HepG2 (cell line): ENCODE results near the gene EEFSEC. TPM values are rescaled to one million over a fixed set of nuclear protein-coding genes. Genes with fewer than 3 reads are reported as not detected.
A peak's percentile ranks its signal among the peaks of the same experiment; 100 is the strongest.

Source experiments
- ATAC-seq: fragments of 200-7000 bp; cut with Tn5 transposase; 3 replicates; pipeline ENCODE4 v1.9.1; 2020; ENCODE audit warnings: mild to moderate bottlenecking, moderate library complexity
- BruUV-seq: library from RNA; stranded (reverse); fragments of 400-500 nt; replicated peaks from 2 replicates; lab custom pipeline; 2021; lab: Mats Ljungman, UMichigan
- CTCF ChIA-PET: fragments of 300-600 bp; formaldehyde crosslinking; extraction: SDS; loops from one replicate; lab custom pipeline; 2021; ENCODE audit warnings: low total read pairs, inconsistent platforms, low intra/inter-chr PET ratio; lab: Yijun Ruan, JAX
- POLR2A ChIA-PET: fragments of 350-600 bp; sonication (Branson Sonifier 250); formaldehyde crosslinking; loops from one replicate; lab custom pipeline; 2020; ENCODE audit warnings: antibody characterized with exemption, inconsistent platforms; lab: Yijun Ruan, JAX
- DNase-seq: peaks from one replicate; pipeline ENCODE4 v3.0.0-alpha.2; 2015; ENCODE audit warnings: low spot score
- FAIRE-seq: peaks from 3 replicates; lab custom pipeline; 2011; peaks lifted over from hg19 to GRCh38; lab: Jason Lieb, UNC
- H2AFZ ChIP-seq: one replicate; pipeline ENCODE4 v1.6.1; 2011; ENCODE audit warnings: low read length, inconsistent platforms
- H3K27ac ChIP-seq: fragments of 300-600 bp; 3 replicates; pipeline ENCODE4 v1.8.0; 2011; ENCODE audit warnings: mixed run types, mild to moderate bottlenecking, mixed read lengths, low read length, inconsistent platforms; ENCODE audit not compliant: insufficient read depth; ENCODE audit errors: extremely low read length
- H3K27me3 ChIP-seq, 2 experiments: fragments of 200-600 bp in 1 of 2; 2 replicates in 1 of 2; 3 replicates in 1 of 2; pipeline versions ENCODE4 v1.6.0 to v1.8.0; 2011; ENCODE audit warnings: low read length in 2 of 2, mild to moderate bottlenecking in 2 of 2, moderate library complexity in 2 of 2, inconsistent platforms in 1 of 2; ENCODE audit not compliant: insufficient read depth in 2 of 2, control insufficient read depth in 1 of 2
- H3K36me3 ChIP-seq, 2 experiments: fragments of 200-600 bp in 1 of 2; replicated peaks in 1 of 2; 2 replicates in 1 of 2; 3 replicates in 1 of 2; pipeline versions ENCODE4 v1.5.1 to v1.8.0; 2011; ENCODE audit warnings: low read length in 2 of 2, inconsistent platforms in 1 of 2; ENCODE audit not compliant: insufficient read depth in 2 of 2, control insufficient read depth in 1 of 2
- H3K4me1 ChIP-seq: 2 replicates; pipeline ENCODE4 v1.5.1; 2012; ENCODE audit warnings: low read length, inconsistent platforms; ENCODE audit not compliant: insufficient read depth
- H3K4me2 ChIP-seq: 2 replicates; pipeline ENCODE4 v1.6.0; 2011; ENCODE audit warnings: low read depth, low read length, inconsistent platforms
- H3K4me3 ChIP-seq, 3 experiments: fragments of 200-600 bp in 1 of 3; sonication (generic), shearing (Covaris generic) in 1 of 3; replicated peaks in 1 of 3; 2 replicates each; pipeline ENCODE4 v1.5.1; 2011 to 2016; ENCODE audit warnings: low read length in 3 of 3, inconsistent platforms in 2 of 3, low read depth in 2 of 3, mild to moderate bottlenecking in 2 of 3, control low read depth in 1 of 3, mixed read lengths in 1 of 3; ENCODE audit not compliant: insufficient read depth in 1 of 3
- H3K79me2 ChIP-seq: one replicate; pipeline ENCODE4 v1.6.1; 2011; ENCODE audit warnings: low read length, inconsistent platforms; ENCODE audit not compliant: insufficient read depth
- H3K9ac ChIP-seq: 2 replicates; pipeline ENCODE4 v1.6.0; 2011; ENCODE audit warnings: mild to moderate bottlenecking, low read depth, low read length, inconsistent platforms; ENCODE audit not compliant: insufficient read depth
- H3K9me3 ChIP-seq: 2 replicates; pipeline ENCODE4 v1.5.1; 2012; ENCODE audit warnings: mild to moderate bottlenecking, low read length
- H4K20me1 ChIP-seq: 2 replicates; pipeline ENCODE4 v1.6.0; 2011; ENCODE audit warnings: inconsistent platforms, mild to moderate bottlenecking, low read length, moderate library complexity; ENCODE audit not compliant: insufficient read depth
- CBX1 ChIP-seq: IDR thresholded peaks from one replicate; pipeline ENCODE4 v1.6.1; 2016; ENCODE audit warnings: antibody characterized with exemption, low read depth
- NFYC ChIP-seq: IDR thresholded peaks from 2 replicates; pipeline ENCODE4 v1.6.1; 2016; ENCODE audit warnings: missing genetic modification reagents, missing compliant biosample characterization
- USF2 ChIP-seq, 2 experiments: sonication (generic) in 1 of 2; formaldehyde crosslinking in 1 of 2; IDR thresholded peaks; 2 replicates each; pipeline versions ENCODE4 v1.5.1 to v1.6.1; 2011 to 2020; ENCODE audit warnings: borderline replicate concordance in 1 of 2, low read depth in 1 of 2, low read length in 1 of 2, mild to moderate bottlenecking in 1 of 2, missing genetic modification reagents in 1 of 2, moderate library complexity in 1 of 2
- ZBTB25 ChIP-seq: IDR thresholded peaks from 2 replicates; pipeline ENCODE4 v1.6.1; 2018; ENCODE audit warnings: missing genetic modification reagents
- ZNF263 ChIP-seq: sonication (generic); formaldehyde crosslinking; IDR thresholded peaks from 2 replicates; pipeline ENCODE4 v1.4.0; 2020; ENCODE audit warnings: missing genetic modification reagents
- ZNF281 ChIP-seq: sonication (generic); formaldehyde crosslinking; IDR thresholded peaks from 2 replicates; pipeline ENCODE4 v1.4.0; 2020; ENCODE audit warnings: missing genetic modification reagents, borderline replicate concordance
- ZNF350 ChIP-seq: sonication (generic); formaldehyde crosslinking; IDR thresholded peaks from 2 replicates; pipeline ENCODE4 v1.4.0; 2020; ENCODE audit warnings: mild to moderate bottlenecking, low read depth, missing genetic modification reagents, borderline replicate concordance
- ZNF484 ChIP-seq: sonication (generic); formaldehyde crosslinking; IDR thresholded peaks from 2 replicates; pipeline ENCODE4 v1.5.1; 2020; ENCODE audit warnings: mild to moderate bottlenecking, low read depth, missing genetic modification reagents, borderline replicate concordance
- ZNF513 ChIP-seq: sonication (generic); formaldehyde crosslinking; conservative IDR thresholded peaks from 2 replicates; pipeline ENCODE4 v1.5.0; 2020; ENCODE audit warnings: missing genetic modification reagents
- WGBS: methylation state at CpG from one replicate; pipeline ENCODE4 v1.1.6; 2017; ENCODE audit warnings: low lambda C conversion rate; 5-methylcytosine and 5-hydroxymethylcytosine counted together
- in situ Hi-C: cut with HindIII; loops from 2 replicates; pipeline ENCODE4 v1.10.0; 2017; ENCODE audit warnings: low pct_unique_long_range_greater_than_20kb; ENCODE audit not compliant: extremely low pct_ligation_motif_present
- intact Hi-C: fragments of 100-400 bp; cut with micrococcal nuclease; formaldehyde crosslinking; loops from one replicate; pipeline ENCODE4 v1.10.0; 2022; ENCODE audit not compliant: unreplicated experiment
- polyA plus RNA-seq, 8 experiments: library from polyadenylated mRNA; depleted of rRNA in 3 of 8; stranded (reverse) in 7 of 8; unstranded in 1 of 8; fragments of >200 nt; fragmentation: Illumina TruSeq in 4 of 8; extraction: Trizol in 4 of 8; gene quantifications; 2 replicates each; pipeline versions ENCODE4 v1.2.1 to v1.2.3, GENCODE V29; 2011 to 2016; ENCODE audit warnings: low read depth in 4 of 8, missing spikeins in 1 of 8, mixed read lengths in 1 of 8; ENCODE audit not compliant: insufficient read depth in 1 of 8
- total RNA-seq, 5 experiments: library from RNA; depleted of rRNA; stranded (reverse); fragments of >200 nt; fragmentation: Illumina TruSeq; extraction: Trizol; gene quantifications; 2 replicates each; pipeline ENCODE4 v1.2.3, GENCODE V29; 2016; ENCODE audit warnings: low read depth in 1 of 5

EEFSEC gene
- total and polyA plus RNA-seq, 2 of the 13 experiments (the other 11 are each of a cell fraction or from before 2014, with no cell fraction given), result 6.4 to 24.2 TPM

- no peak overlapping the region for H3K4me3 ChIP-seq
- peaks cover 22% of the 10 kb centered on the region; the same call in 1 of the 2 replicates for H3K4me1 ChIP-seq
- no TSS peak for BruUV-seq
- no peaks in the 10 kb centered on the region for H3K36me3 ChIP-seq
- ATAC-seq, result no peak
- intact Hi-C loops, result no loop called here
- H4K20me1 ChIP-seq, result no peaks in the 10 kb centered on the region
- no peak overlapping the region for H3K9ac ChIP-seq
- DNase-seq, result no peak
- no peak overlapping the region for H2AFZ ChIP-seq
- in situ Hi-C loops, result no loop called here
- TF ChIP-seq ZNF263 (peak; percentile 50; the same call in 1 of the 2 replicates), ZNF281 (CRISPR knock-in tag) (no peak)
- TF ChIP-seq, all 625 proteins: peak for 1
- no peaks in the 10 kb centered on the region for H3K9me3 ChIP-seq
- no peak overlapping the region for H3K27ac ChIP-seq
- no peaks in the 10 kb centered on the region for H3K79me2 ChIP-seq
- ChIA-PET CTCF (no interaction called here), POLR2A (no interaction called here)
- peaks cover 18 to 65% of the 10 kb centered on the region in 2 experiments for H3K27me3 ChIP-seq
- 33% methylated on average over 3 of the region's 10 CpGs for WGBS
- no peak for FAIRE-seq
- H3K4me2 ChIP-seq, result no peak overlapping the region
These were observed 277.0 kb downstream of the EEFSEC start for GRCh38 chr3:128430301-128430700.

- DNase-seq, result no peak
- ChIA-PET POLR2A (no interaction called here), CTCF (no interaction called here)
- Histone ChIP-seq H3K9me3 (no peaks in the 10 kb centered on the region), H2AFZ (no peak overlapping the region), H3K4me2 (no peak overlapping the region), H3K4me3 (no peak overlapping the region)
- intact Hi-C loops, result no loop called here
- in situ Hi-C loops, result no loop called here
- TF ChIP-seq ZNF513 (CRISPR knock-in tag) (no peak), USF2 (IDR thresholded peaks at IDR 0.05; ENCODE audit: low read depth, low read length) (no peak), USF2 (CRISPR knock-in tag; IDR thresholded peaks at IDR 0.05; ENCODE audit: borderline replicate concordance) (no peak), CBX1 (no peak), NFYC (no peak), ZNF350 (CRISPR knock-in tag) (no peak), ZBTB25 (CRISPR knock-in tag) (no peak), ZNF484 (no peak)
- TF ChIP-seq, all 625 proteins: peak for 0
- FAIRE-seq, result no peak
- Histone ChIP-seq H3K79me2 (no peaks in the 10 kb centered on the region), H3K27me3 (peaks cover 18 to 69% of the 10 kb centered on the region in 2 experiments), H3K4me1 (peaks cover 21% of the 10 kb centered on the region; the same call in 1 of the 2 replicates), H4K20me1 (no peaks in the 10 kb centered on the region), H3K36me3 (no peaks in the 10 kb centered on the region), H3K27ac (no peak overlapping the region), H3K9ac (no peak overlapping the region)
- no TSS peak for BruUV-seq
- whole genome bisulfite sequencing, result 52% methylated on average over 7 of the region's 8 CpGs
- ATAC-seq, result no peak
These were observed 277.4 kb downstream of the EEFSEC start for GRCh38 chr3:128430731-128431130.
